Neural progenitor cell (in vitro differentiated cells): Measurements from ENCODE around the gene GLTP.

Experiments
- EZH2 ChIP-seq: fragments of 200-600 bp; sonication (generic); IDR thresholded peaks from 2 replicates; pipeline ENCODE4 v1.6.1; 2017; ENCODE audit warnings: antibody characterized with exemption, mild to moderate bottlenecking, moderate library complexity
- TF ChIP-seq, protein P1 (sequence below): fragments of 200-600 bp; sonication (generic); IDR thresholded peaks from 2 replicates; pipeline ENCODE4 v1.5.1; 2017; ENCODE audit warnings: antibody characterized with exemption, mild to moderate bottlenecking

DNA sequence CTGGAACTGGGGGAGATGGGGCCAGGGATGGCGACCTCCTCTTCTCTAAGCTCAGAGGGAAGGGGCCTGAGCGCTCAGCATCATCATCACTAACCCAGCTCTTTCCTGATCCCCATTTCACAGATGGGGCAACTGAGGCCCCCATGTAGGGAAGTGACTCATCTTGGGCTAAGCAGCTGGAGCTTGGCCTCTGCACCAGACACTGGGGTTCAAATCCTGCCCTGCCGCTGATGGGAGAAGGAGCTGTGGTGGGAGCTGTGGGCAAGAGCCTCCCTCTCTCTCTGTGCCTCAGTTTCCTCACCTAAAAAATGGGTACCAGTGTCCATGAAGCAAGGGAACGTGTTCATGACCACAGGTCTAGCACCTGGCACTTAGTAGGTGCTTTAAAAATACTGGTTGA is 44.5 kb downstream of the GLTP start:
- TF ChIP-seq, protein P1, sequence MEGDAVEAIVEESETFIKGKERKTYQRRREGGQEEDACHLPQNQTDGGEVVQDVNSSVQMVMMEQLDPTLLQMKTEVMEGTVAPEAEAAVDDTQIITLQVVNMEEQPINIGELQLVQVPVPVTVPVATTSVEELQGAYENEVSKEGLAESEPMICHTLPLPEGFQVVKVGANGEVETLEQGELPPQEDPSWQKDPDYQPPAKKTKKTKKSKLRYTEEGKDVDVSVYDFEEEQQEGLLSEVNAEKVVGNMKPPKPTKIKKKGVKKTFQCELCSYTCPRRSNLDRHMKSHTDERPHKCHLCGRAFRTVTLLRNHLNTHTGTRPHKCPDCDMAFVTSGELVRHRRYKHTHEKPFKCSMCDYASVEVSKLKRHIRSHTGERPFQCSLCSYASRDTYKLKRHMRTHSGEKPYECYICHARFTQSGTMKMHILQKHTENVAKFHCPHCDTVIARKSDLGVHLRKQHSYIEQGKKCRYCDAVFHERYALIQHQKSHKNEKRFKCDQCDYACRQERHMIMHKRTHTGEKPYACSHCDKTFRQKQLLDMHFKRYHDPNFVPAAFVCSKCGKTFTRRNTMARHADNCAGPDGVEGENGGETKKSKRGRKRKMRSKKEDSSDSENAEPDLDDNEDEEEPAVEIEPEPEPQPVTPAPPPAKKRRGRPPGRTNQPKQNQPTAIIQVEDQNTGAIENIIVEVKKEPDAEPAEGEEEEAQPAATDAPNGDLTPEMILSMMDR: no peak
- no peak for TF ChIP-seq EZH2
